Suppressor macrophage treated with lipopolysaccharide for 1 hour (primary cell): ENCODE measurements around the gene KIAA1671.

Experiments used
- DNase-seq, 3 donors: peaks; one replicate each; pipeline ENCODE4 v3.0.0-alpha.2; 2020 to 2022

Gene KIAA1671

GRCh38 chr22:25096638-25097405, 144.3 kb downstream of the KIAA1671 start:
- no peak for DNase-seq

GRCh38 chr22:25098445-25099081, 146.0 kb downstream of the KIAA1671 start:
- no peak for DNase-seq

GRCh38 chr22:25099202-25099601, 146.7 kb downstream of the KIAA1671 start:
- DNase-seq: no peak

GRCh38 chr22:25100402-25100801, 147.9 kb downstream of the KIAA1671 start:
- no peak for DNase-seq

- DNase-seq: no peak
Observed at GRCh38 chr22:25100948-25101347, 148.4 kb downstream of the KIAA1671 start.

GRCh38 chr22:25101501-25101900, 149.0 kb downstream of the KIAA1671 start:
- no peak for DNase-seq

- DNase-seq: no peak
Observed at GRCh38 chr22:25101986-25102385, 149.5 kb downstream of the KIAA1671 start.

- DNase-seq: no peak
Observed at GRCh38 chr22:25102722-25103121, 150.2 kb downstream of the KIAA1671 start.

GRCh38 chr22:25104367-25104766, 151.9 kb downstream of the KIAA1671 start:
- DNase-seq: no peak

- no peak for DNase-seq
Observed at GRCh38 chr22:25105817-25106650, 153.5 kb downstream of the KIAA1671 start.

- DNase-seq: no peak
Observed at GRCh38 chr22:25109878-25110595, 157.5 kb downstream of the KIAA1671 start.

GRCh38 chr22:25110596-25110845, 158.0 kb downstream of the KIAA1671 start:
- no peak for DNase-seq

GRCh38 chr22:25110846-25111578, 158.5 kb downstream of the KIAA1671 start:
- DNase-seq: peak; percentile 32 to 52 (median 33)

- DNase-seq: peak in 2 of 3 donors; percentile 18 to 21
Observed at GRCh38 chr22:25111579-25112517, 159.3 kb downstream of the KIAA1671 start.

- DNase-seq: no peak
Observed at GRCh38 chr22:25112538-25113253, 160.2 kb downstream of the KIAA1671 start.

GRCh38 chr22:25113316-25113721, 160.8 kb downstream of the KIAA1671 start:
- no peak for DNase-seq

GRCh38 chr22:25114369-25115362, 162.2 kb downstream of the KIAA1671 start:
- DNase-seq: no peak

- no peak for DNase-seq
Observed at GRCh38 chr22:25119609-25120008, 167.1 kb downstream of the KIAA1671 start.

- no peak for DNase-seq
Observed at GRCh38 chr22:25120093-25120561, 167.6 kb downstream of the KIAA1671 start.
